ENCODE measurements around the gene KLHL29. TPM values are rescaled to one million over a fixed set of nuclear protein-coding genes. Genes with fewer than 3 reads are reported as not detected.

Gene KLHL29
- total and polyA plus RNA-seq, 2 of the 13 experiments (the other 11 are each of a cell fraction or from before 2014, with no cell fraction given): 0.01 TPM; not detected in 1

GRCh38 chr2:23673830-23674679, 289.1 kb downstream of the KLHL29 start (continued):
- TF ChIP-seq TBX3 (IDR thresholded peaks at IDR 0.05; ENCODE audit: borderline replicate concordance) (no peak), PHB2 (IDR thresholded peaks at IDR 0.05; ENCODE audit: partially characterized antibody) (no peak), ARID2 (CRISPR knock-in tag; IDR thresholded peaks at IDR 0.05; ENCODE audit: borderline replicate concordance) (0 out of 2 replicates have a peak, but pooled peaks have one; percentile 47), ZNF572 (CRISPR knock-in tag; IDR thresholded peaks at IDR 0.05) (no peak), KLF12 (CRISPR knock-in tag; IDR thresholded peaks at IDR 0.05; ENCODE audit: borderline replicate concordance) (no peak), ISL2 (CRISPR knock-in tag; IDR thresholded peaks at IDR 0.05) (no peak; the same call in 1 of the 2 replicates), THYN1 (CRISPR knock-in tag; IDR thresholded peaks at IDR 0.05; ENCODE audit: borderline replicate concordance, low read depth) (no peak), CEBPB (IDR thresholded peaks at IDR 0.05; ENCODE audit: borderline replicate concordance, low read depth, low read length) (no peak), IRF2 (CRISPR knock-in tag; IDR thresholded peaks at IDR 0.05) (no peak), KLF11 (CRISPR knock-in tag; IDR thresholded peaks at IDR 0.05) (peak; percentile 80; the same call in 1 of the 2 replicates), ZSCAN31 (CRISPR knock-in tag; IDR thresholded peaks at IDR 0.05; ENCODE audit: low read depth) (peak; percentile 39; the same call in 1 of the 2 replicates), CREM (IDR thresholded peaks at IDR 0.05) (no peak), CREM (CRISPR knock-in tag; IDR thresholded peaks at IDR 0.05) (no peak), BCL3 (CRISPR knock-in tag; IDR thresholded peaks at IDR 0.05) (no peak), MIER2 (CRISPR knock-in tag; IDR thresholded peaks at IDR 0.05) (peak; percentile 97)
- TF ChIP-seq, protein P1, sequence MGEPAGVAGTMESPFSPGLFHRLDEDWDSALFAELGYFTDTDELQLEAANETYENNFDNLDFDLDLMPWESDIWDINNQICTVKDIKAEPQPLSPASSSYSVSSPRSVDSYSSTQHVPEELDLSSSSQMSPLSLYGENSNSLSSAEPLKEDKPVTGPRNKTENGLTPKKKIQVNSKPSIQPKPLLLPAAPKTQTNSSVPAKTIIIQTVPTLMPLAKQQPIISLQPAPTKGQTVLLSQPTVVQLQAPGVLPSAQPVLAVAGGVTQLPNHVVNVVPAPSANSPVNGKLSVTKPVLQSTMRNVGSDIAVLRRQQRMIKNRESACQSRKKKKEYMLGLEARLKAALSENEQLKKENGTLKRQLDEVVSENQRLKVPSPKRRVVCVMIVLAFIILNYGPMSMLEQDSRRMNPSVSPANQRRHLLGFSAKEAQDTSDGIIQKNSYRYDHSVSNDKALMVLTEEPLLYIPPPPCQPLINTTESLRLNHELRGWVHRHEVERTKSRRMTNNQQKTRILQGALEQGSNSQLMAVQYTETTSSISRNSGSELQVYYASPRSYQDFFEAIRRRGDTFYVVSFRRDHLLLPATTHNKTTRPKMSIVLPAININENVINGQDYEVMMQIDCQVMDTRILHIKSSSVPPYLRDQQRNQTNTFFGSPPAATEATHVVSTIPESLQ (CRISPR knock-in tag; conservative IDR thresholded peaks at IDR 0.05): 0 out of 2 replicates have a peak, but pooled peaks have one; percentile 54
- TF ChIP-seq, protein P2, sequence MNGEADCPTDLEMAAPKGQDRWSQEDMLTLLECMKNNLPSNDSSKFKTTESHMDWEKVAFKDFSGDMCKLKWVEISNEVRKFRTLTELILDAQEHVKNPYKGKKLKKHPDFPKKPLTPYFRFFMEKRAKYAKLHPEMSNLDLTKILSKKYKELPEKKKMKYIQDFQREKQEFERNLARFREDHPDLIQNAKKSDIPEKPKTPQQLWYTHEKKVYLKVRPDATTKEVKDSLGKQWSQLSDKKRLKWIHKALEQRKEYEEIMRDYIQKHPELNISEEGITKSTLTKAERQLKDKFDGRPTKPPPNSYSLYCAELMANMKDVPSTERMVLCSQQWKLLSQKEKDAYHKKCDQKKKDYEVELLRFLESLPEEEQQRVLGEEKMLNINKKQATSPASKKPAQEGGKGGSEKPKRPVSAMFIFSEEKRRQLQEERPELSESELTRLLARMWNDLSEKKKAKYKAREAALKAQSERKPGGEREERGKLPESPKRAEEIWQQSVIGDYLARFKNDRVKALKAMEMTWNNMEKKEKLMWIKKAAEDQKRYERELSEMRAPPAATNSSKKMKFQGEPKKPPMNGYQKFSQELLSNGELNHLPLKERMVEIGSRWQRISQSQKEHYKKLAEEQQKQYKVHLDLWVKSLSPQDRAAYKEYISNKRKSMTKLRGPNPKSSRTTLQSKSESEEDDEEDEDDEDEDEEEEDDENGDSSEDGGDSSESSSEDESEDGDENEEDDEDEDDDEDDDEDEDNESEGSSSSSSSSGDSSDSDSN (CRISPR knock-in tag; IDR thresholded peaks at IDR 0.05): no peak
- TF ChIP-seq, protein P3, sequence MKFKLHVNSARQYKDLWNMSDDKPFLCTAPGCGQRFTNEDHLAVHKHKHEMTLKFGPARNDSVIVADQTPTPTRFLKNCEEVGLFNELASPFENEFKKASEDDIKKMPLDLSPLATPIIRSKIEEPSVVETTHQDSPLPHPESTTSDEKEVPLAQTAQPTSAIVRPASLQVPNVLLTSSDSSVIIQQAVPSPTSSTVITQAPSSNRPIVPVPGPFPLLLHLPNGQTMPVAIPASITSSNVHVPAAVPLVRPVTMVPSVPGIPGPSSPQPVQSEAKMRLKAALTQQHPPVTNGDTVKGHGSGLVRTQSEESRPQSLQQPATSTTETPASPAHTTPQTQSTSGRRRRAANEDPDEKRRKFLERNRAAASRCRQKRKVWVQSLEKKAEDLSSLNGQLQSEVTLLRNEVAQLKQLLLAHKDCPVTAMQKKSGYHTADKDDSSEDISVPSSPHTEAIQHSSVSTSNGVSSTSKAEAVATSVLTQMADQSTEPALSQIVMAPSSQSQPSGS (CRISPR knock-in tag; IDR thresholded peaks at IDR 0.05): no peak; the same call in 1 of the 2 replicates
- TF ChIP-seq, protein P4, sequence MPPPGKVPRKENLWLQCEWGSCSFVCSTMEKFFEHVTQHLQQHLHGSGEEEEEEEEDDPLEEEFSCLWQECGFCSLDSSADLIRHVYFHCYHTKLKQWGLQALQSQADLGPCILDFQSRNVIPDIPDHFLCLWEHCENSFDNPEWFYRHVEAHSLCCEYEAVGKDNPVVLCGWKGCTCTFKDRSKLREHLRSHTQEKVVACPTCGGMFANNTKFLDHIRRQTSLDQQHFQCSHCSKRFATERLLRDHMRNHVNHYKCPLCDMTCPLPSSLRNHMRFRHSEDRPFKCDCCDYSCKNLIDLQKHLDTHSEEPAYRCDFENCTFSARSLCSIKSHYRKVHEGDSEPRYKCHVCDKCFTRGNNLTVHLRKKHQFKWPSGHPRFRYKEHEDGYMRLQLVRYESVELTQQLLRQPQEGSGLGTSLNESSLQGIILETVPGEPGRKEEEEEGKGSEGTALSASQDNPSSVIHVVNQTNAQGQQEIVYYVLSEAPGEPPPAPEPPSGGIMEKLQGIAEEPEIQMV (CRISPR knock-in tag; IDR thresholded peaks at IDR 0.05; ENCODE audit: low read depth): 0 out of 2 replicates have a peak, but pooled peaks have one; percentile 24

Measured in HepG2 (cell line).